Esophagus squamous epithelium (tissue), 5 donors: ENCODE measurements around the gene BICDL2. TPM values are rescaled to one million over a fixed set of nuclear protein-coding genes. Genes with fewer than 3 reads are reported as not detected.
"Not testable (repeated sequence)": the region's sequence is repeated elsewhere in the genome, so short reads cannot be mapped to it uniquely, and the experiment has no call there.

ENCODE experiments used
- DNase-seq: peaks from one replicate; lab custom pipeline; 2025; lab: John Stamatoyannopoulos, UW
- H3K27ac ChIP-seq, 4 donors: fragments of 200-600 bp; sonication (generic); one replicate each; pipeline ENCODE4 v1.5.1; 2016 to 2019; ENCODE audit warnings: mild to moderate bottlenecking in 1 of 4
- H3K27me3 ChIP-seq, 4 donors: fragments of 200-600 bp; sonication (generic); 1 replicate in 3 of 4; 2 replicates in 1 of 4; pipeline versions ENCODE4 v1.5.1 to v1.6.0; 2017 to 2021; ENCODE audit warnings: antibody characterized with exemption in 1 of 4
- H3K36me3 ChIP-seq, 3 donors: fragments of 200-600 bp; sonication (generic); one replicate each; pipeline ENCODE4 v1.5.1; 2016 to 2019
- H3K4me1 ChIP-seq, 3 donors: fragments of 200-600 bp; sonication (generic); one replicate each; pipeline ENCODE4 v1.5.1; 2017 to 2019
- H3K4me3 ChIP-seq, 4 donors: fragments of 200-600 bp; sonication (generic); 1 replicate in 3 of 4; 2 replicates in 1 of 4; pipeline ENCODE4 v1.5.1; 2016 to 2019; ENCODE audit warnings: mild to moderate bottlenecking in 2 of 4, moderate library complexity in 1 of 4
- H3K9me3 ChIP-seq, 3 donors: fragments of 200-600 bp; sonication (generic); one replicate each; pipeline ENCODE4 v1.5.1; 2016 to 2019
- CTCF ChIP-seq, 6 experiments: fragments of 450-650 bp in 4 of 6; fragments of 200-600 bp in 2 of 6; sonication (generic) in 2 of 6; IDR thresholded peaks; one replicate each; pipeline ENCODE4 v1.5.1; 2016 to 2019; ENCODE audit warnings: antibody characterized with exemption in 6 of 6, mild to moderate bottlenecking in 4 of 6, moderate library complexity in 4 of 6
- POLR2A ChIP-seq, 4 donors: fragments of 450-650 bp; IDR thresholded peaks; one replicate each; pipeline ENCODE4 v1.6.1; 2017; ENCODE audit warnings: antibody characterized with exemption in 4 of 4, mild to moderate bottlenecking in 4 of 4, moderate library complexity in 3 of 4
- WGBS, 2 donors: methylation state at CpG; one replicate each; pipeline ENCODE4 v1.1.5; 2018; 5-methylcytosine and 5-hydroxymethylcytosine counted together
- intact Hi-C: fragments of 100-400 bp; cut with DNase I; formaldehyde crosslinking; loops from one replicate; pipeline ENCODE4 v1.15.0; 2022
- total RNA-seq, 4 donors: library from RNA; depleted of rRNA; stranded (reverse); fragments of >200 nt; gene quantifications; one replicate each; pipeline ENCODE4 v1.1.0, GENCODE V29; 2016
- donor health status: DM: yes; HTN: yes; CAD: no.

The BICDL2 gene
- total RNA-seq, 4 donors from 2014 or later: 54.9 to 204 (median 96.4) TPM

- Histone ChIP-seq H3K4me3 (no peak overlapping the region), H3K9me3 (no peaks in the 10 kb centered on the region), H3K4me1 (peaks cover 0 to 6% (median 0%) of the 10 kb centered on the region in 3 donors), H3K36me3 (no peaks in the 10 kb centered on the region), H3K27ac (no peak overlapping the region), H3K27me3 (peaks cover 0 to 15% (median 0%) of the 10 kb centered on the region in 4 donors)
- TF ChIP-seq CTCF (IDR thresholded peaks at IDR 0.05): no peak
- 45 to 74% methylated on average over 14 to 17 of the region's 17 CpGs for WGBS, 2 donors
- no peak for DNase-seq
- intact Hi-C loops: no loop called here
Measured at GRCh38 chr16:3080024-3080423, 43.3 kb upstream of the BICDL2 start.

- TF ChIP-seq POLR2A (IDR thresholded peaks at IDR 0.05) (no peak), CTCF (IDR thresholded peaks at IDR 0.05) (no peak)
- Histone ChIP-seq H3K4me3 (no peak overlapping the region), H3K4me1 (peaks cover 0 to 15% (median 0%) of the 10 kb centered on the region in 3 donors), H3K9me3 (no peaks in the 10 kb centered on the region), H3K27ac (peak overlapping the region in 3 of 4 donors; percentile 38 to 69 (median 54)), H3K36me3 (no peaks in the 10 kb centered on the region), H3K27me3 (peaks cover 0 to 20% (median 0%) of the 10 kb centered on the region in 4 donors)
- DNase-seq: no peak
- 90 to 100% methylated on average over 1 to 4 of the region's 6 CpGs for WGBS, 2 donors
- intact Hi-C loops: no loop called here
Measured at GRCh38 chr16:3076577-3076976, 39.8 kb upstream of the BICDL2 start.

- H3K4me3 ChIP-seq, H3K9me3 ChIP-seq, DNase-seq, intact Hi-C loops, H3K36me3 ChIP-seq: not testable (repeated sequence)
- Histone ChIP-seq H3K27me3 (peaks cover 0 to 17% (median 0%) of the 10 kb centered on the region in 4 donors), H3K4me1 (peaks cover 0 to 18% (median 0%) of the 10 kb centered on the region in 3 donors), H3K27ac (peak overlapping the region; percentile 38 to 69 (median 47))
- 73 to 88% methylated on average over 6 of the region's 6 CpGs for WGBS, 2 donors
Measured at GRCh38 chr16:3075946-3076345, 39.2 kb upstream of the BICDL2 start.

GRCh38 chr16:3075523-3075915, 38.8 kb upstream of the BICDL2 start:
- Histone ChIP-seq H3K36me3 (no peaks in the 10 kb centered on the region), H3K9me3 (no peaks in the 10 kb centered on the region), H3K27ac (peak overlapping the region; percentile 38 to 55 (median 47)), H3K4me3 (no peak overlapping the region), H3K27me3 (peaks cover 0 to 12% (median 0%) of the 10 kb centered on the region in 4 donors), H3K4me1 (peaks cover 0 to 18% (median 0%) of the 10 kb centered on the region in 3 donors)
- WGBS, 2 donors: 67% methylated on average over 1 to 2 of the region's 10 CpGs
- TF ChIP-seq CTCF (IDR thresholded peaks at IDR 0.05): no peak
- intact Hi-C loops: no loop called here
- DNase-seq: no peak

GRCh38 chr16:3074860-3075522, 38.2 kb upstream of the BICDL2 start:
- intact Hi-C loops: no loop called here
- TF ChIP-seq CTCF (IDR thresholded peaks at IDR 0.05) (no peak), POLR2A (IDR thresholded peaks at IDR 0.05) (no peak)
- Histone ChIP-seq H3K27ac (peak overlapping the region; percentile 38 to 55 (median 47)), H3K27me3 (peaks cover 0 to 12% (median 0%) of the 10 kb centered on the region in 4 donors), H3K36me3 (no peaks in the 10 kb centered on the region), H3K4me1 (peaks cover 0 to 18% (median 0%) of the 10 kb centered on the region in 3 donors), H3K4me3 (no peak overlapping the region), H3K9me3 (no peaks in the 10 kb centered on the region)
- 53 to 57% methylated on average over 9 of the region's 9 CpGs for WGBS, 2 donors
- no peak for DNase-seq
